Endothelial cell (in vitro differentiated cells): Measurements from ENCODE around the gene SAMM50. TPM values are rescaled to one million over a fixed set of nuclear protein-coding genes. Genes with fewer than 3 reads are reported as not detected.

Experiments used
- DNase-seq: peaks from one replicate; pipeline ENCODE4 v3.0.0; 2021; ENCODE audit warnings: low spot score
- H3K27ac Mint-ChIP-seq: one replicate; pipeline ENCODE4 v1.8.0; 2021; ENCODE audit warnings: mixed read lengths, inconsistent platforms; ENCODE audit not compliant: unreplicated experiment
- H3K27me3 Mint-ChIP-seq: one replicate; pipeline ENCODE4 v1.8.0; 2021; ENCODE audit warnings: mild to moderate bottlenecking, moderate library complexity, mixed read lengths, inconsistent platforms; ENCODE audit not compliant: unreplicated experiment
- H3K36me3 Mint-ChIP-seq: one replicate; pipeline ENCODE4 v1.8.0; 2021; ENCODE audit warnings: mild to moderate bottlenecking, low read depth, mixed read lengths, inconsistent platforms; ENCODE audit not compliant: unreplicated experiment
- H3K4me1 Mint-ChIP-seq: one replicate; pipeline ENCODE4 v1.8.0; 2021; ENCODE audit warnings: mild to moderate bottlenecking, mixed read lengths, inconsistent platforms; ENCODE audit not compliant: unreplicated experiment
- H3K4me3 Mint-ChIP-seq: one replicate; pipeline ENCODE4 v1.8.0; 2021; ENCODE audit warnings: mild to moderate bottlenecking, mixed read lengths, inconsistent platforms; ENCODE audit not compliant: unreplicated experiment
- H3K9me3 Mint-ChIP-seq: one replicate; pipeline ENCODE4 v1.8.0; 2021; ENCODE audit warnings: mixed read lengths, inconsistent platforms; ENCODE audit not compliant: unreplicated experiment
- CTCF ChIP-seq: fragments of 200-600 bp; sonication (generic); IDR thresholded peaks from one replicate; pipeline ENCODE4 v1.5.0; 2021; ENCODE audit warnings: antibody characterized with exemption; ENCODE audit not compliant: unreplicated experiment
- total RNA-seq: library from RNA; stranded (reverse); fragmentation: NEBNext Ultra II Directional; extraction: Animal tissue kit (Norgen Biotek cat#: 25700); gene quantifications from one replicate; pipeline ENCODE4 v1.2.1, GENCODE V29; 2021; ENCODE audit not compliant: unreplicated experiment

The SAMM50 gene
- total RNA-seq, 1 donor from 2014 or later: 81.6 TPM

GRCh38 chr22:43923631-43924464 lies 31.4 kb upstream of the SAMM50 start, which contains the start of gene PNPLA3:
TSS of gene PNPLA3 (plus strand) at chr22:43923805. CDS start at chr22:43923912, 107 bp downstream.
- H3K9me3 Mint-ChIP-seq: no peaks in the 10 kb centered on the region
- H3K36me3 Mint-ChIP-seq: peaks cover 9% of the 10 kb centered on the region
- H3K27me3 Mint-ChIP-seq: peaks cover 5% of the 10 kb centered on the region
- H3K27ac Mint-ChIP-seq: peak within 1 kb of the TSS; percentile 98
- peak; percentile 96 for DNase-seq
- TF ChIP-seq CTCF: no peak
- H3K4me3 Mint-ChIP-seq: peak within 1 kb of the TSS; percentile 91
- peaks cover 24% of the 10 kb centered on the region for H3K4me1 Mint-ChIP-seq

DNA sequence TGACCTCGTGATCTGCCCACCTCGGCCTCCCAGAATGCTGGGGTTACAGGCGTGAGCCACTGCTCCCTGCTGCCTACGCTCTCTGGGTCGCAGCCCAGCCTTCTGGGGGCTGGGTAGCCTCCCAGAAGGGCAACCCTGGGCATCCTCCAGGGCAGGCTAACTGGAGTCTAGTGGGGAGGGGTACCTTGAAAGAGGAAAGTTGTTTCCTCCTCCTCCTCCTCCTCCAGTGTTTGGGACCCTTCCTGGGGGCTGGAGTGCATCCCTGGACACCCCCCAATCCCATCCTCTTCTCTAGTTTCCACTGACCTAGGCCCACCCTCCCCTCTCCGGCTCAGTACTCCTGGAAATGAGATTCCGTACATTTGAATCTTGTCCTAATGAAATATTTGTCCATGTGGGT lies 30.4 kb upstream of the SAMM50 start:
- peak overlapping the region; percentile 13 for H3K27ac Mint-ChIP-seq
- H3K4me3 Mint-ChIP-seq: peak overlapping the region; percentile 84
- H3K9me3 Mint-ChIP-seq: no peaks in the 10 kb centered on the region
- no peak for DNase-seq
- H3K36me3 Mint-ChIP-seq: peaks cover 13% of the 10 kb centered on the region
- peaks cover 5% of the 10 kb centered on the region for H3K27me3 Mint-ChIP-seq
- H3K4me1 Mint-ChIP-seq: peaks cover 24% of the 10 kb centered on the region
- no peak for TF ChIP-seq CTCF

DNA sequence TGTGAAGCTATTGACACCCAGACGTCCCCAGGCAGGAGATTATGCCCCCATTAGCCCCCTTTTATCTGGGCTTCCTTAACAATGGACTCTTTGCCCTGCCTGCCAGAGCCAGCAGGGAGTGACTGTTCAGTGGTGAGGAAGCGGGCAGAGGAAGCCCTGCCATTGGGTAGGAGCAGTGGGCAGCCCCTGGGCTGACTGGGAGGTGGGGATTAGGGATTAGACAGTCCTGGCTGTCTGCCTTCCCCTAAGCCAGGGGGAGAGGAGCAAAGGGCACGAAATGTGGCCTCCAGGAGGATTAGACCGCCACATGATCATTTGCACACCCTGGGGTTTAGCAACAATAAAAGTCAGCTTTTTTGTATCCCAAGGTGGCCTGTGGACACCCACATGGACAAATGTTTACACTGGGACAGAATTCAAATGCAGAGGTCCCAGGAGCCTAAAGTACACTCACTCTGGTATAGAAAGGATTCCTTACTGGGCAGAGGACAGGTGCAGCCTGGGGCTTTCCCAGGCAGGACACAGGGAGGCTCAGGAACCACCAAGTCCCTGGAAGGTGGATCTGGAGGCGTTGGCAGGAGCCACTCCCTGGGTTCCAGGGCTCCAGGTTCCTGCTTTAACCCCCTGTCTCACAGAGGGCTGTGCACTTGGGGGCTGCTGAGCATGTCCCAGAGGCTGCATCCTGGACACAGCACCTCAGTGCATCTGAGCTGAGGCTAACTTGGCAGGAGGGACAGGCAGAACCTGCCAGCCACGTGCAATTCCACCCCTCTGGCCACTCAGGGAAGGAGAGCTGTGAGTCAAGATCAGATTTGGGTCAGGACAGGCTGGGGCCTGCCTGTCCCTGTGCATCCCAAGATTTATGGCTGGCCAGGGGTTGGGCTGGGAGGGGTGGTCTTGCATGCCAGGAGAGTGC lies 29.6 kb upstream of the SAMM50 start:
- no peak for TF ChIP-seq CTCF
- Mint-ChIP-seq H3K27ac (no peak overlapping the region), H3K4me1 (peaks cover 24% of the 10 kb centered on the region), H3K4me3 (peak overlapping the region; percentile 84), H3K9me3 (no peaks in the 10 kb centered on the region), H3K36me3 (peaks cover 18% of the 10 kb centered on the region), H3K27me3 (peaks cover 5% of the 10 kb centered on the region)
- DNase-seq: no peak

DNA sequence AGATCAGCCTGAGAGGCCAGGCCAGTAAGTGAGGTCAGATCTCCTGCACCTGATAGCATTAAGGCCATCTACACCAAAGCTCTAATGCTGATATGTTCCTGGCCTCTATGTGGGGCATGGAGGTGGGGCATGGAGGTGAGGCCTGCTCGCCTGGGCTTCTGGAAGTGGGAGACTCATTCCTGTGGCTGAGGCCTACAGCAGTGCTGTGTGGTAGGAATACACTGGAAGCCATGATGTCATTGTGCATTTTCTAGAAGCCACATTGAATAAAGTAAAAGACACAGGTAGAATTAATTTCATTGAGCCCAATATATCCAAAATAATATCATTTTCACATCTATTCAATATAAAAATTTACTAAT lies 28.9 kb upstream of the SAMM50 start:
- no peak for DNase-seq
- peaks cover 22% of the 10 kb centered on the region for H3K36me3 Mint-ChIP-seq
- H3K4me3 Mint-ChIP-seq: no peak overlapping the region
- H3K9me3 Mint-ChIP-seq: no peaks in the 10 kb centered on the region
- peaks cover 24% of the 10 kb centered on the region for H3K4me1 Mint-ChIP-seq
- H3K27ac Mint-ChIP-seq: no peak overlapping the region
- peaks cover 5% of the 10 kb centered on the region for H3K27me3 Mint-ChIP-seq
- TF ChIP-seq CTCF: no peak
